Measurements from ENCODE around the gene EIF4A3.

DNA sequence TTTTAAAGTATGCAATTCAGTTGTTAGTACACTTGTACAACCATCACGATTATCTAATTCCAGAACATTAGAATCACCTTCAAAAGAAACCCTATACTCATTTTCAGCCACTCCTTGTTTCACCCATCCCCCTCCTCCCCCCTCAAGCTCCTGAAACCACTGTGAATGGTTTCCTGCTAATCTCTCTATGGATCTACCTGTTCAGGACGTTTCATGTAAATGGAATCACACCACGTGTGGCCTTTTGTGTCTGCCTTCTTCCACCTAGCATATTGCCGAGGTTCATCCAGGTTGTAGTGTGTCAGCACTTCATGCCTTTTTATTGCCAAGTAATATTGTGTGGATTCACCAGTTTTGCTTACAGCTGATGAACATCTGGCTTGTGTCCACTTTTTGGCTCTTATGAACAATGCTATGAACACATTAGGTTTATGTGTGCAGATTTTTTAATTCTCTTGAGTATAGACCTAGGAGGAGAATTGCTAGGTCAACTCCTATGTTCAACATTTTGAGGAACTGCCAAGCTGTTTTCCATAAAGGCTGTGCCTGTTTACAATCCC is 17.8 kb downstream of the EIF4A3 start:
- TF ChIP-seq CTCF (IDR thresholded peaks at IDR 0.05) (no peak), POLR2A (IDR thresholded peaks at IDR 0.05) (no peak)

Data from ovary (tissue), 3 donors.